ENCODE results near the gene SMYD4.

Gene SMYD4

GRCh38 chr17:1736348-1737281, 93.1 kb downstream of the SMYD4 start:
- ChIA-PET CTCF (no interaction called here), POLR2A (ENCODE audit: low non-redundant PET) (interaction anchor here (0.6 kb wide), 1 partner anchor 820 kb away, joined by 10 read pairs; no protein-coding TSS in a partner anchor)
- TF ChIP-seq CTCF (conservative IDR thresholded peaks at IDR 0.05; ENCODE audit: low read depth), result no peak
- DNase-seq (ENCODE audit: low spot score), result peak; percentile 40
- peak overlapping the region; percentile 99 for H3K27ac ChIP-seq

- POLR2A ChIA-PET (ENCODE audit: low non-redundant PET), result interaction anchor here (0.6 kb wide), 1 partner anchor 821 kb away, joined by 10 read pairs; no protein-coding TSS in a partner anchor
- DNase-seq (ENCODE audit: low spot score), result no peak
- peak overlapping the region; percentile 99 for H3K27ac ChIP-seq
- CTCF ChIA-PET, result no interaction called here
- TF ChIP-seq CTCF (conservative IDR thresholded peaks at IDR 0.05; ENCODE audit: low read depth), result no peak
Observed at GRCh38 chr17:1735834-1736347, 93.8 kb downstream of the SMYD4 start.

GRCh38 chr17:1735418-1735817, 94.3 kb downstream of the SMYD4 start:
- TF ChIP-seq CTCF (conservative IDR thresholded peaks at IDR 0.05; ENCODE audit: low read depth), result no peak
- H3K27ac ChIP-seq, result peak overlapping the region; percentile 99
- ChIA-PET CTCF (no interaction called here), POLR2A (ENCODE audit: low non-redundant PET) (no interaction called here)
- no peak for DNase-seq (ENCODE audit: low spot score)

GRCh38 chr17:1733759-1734158, 95.9 kb downstream of the SMYD4 start:
- ChIA-PET POLR2A (ENCODE audit: low non-redundant PET) (no interaction called here), CTCF (no interaction called here)
- TF ChIP-seq CTCF (conservative IDR thresholded peaks at IDR 0.05; ENCODE audit: low read depth), result no peak
- peak overlapping the region; percentile 99 for H3K27ac ChIP-seq
- no peak for DNase-seq (ENCODE audit: low spot score)

GRCh38 chr17:1732833-1733321, 96.8 kb downstream of the SMYD4 start:
- no peak for TF ChIP-seq CTCF (conservative IDR thresholded peaks at IDR 0.05; ENCODE audit: low read depth)
- CTCF ChIA-PET, result interaction anchor here (1.5 kb wide), 1 partner anchor 13 kb away, joined by 7 read pairs; no protein-coding TSS in a partner anchor
- POLR2A ChIA-PET (ENCODE audit: low non-redundant PET), result no interaction called here
- H3K27ac ChIP-seq, result peak overlapping the region; percentile 99
- DNase-seq (ENCODE audit: low spot score), result no peak

- no peak for DNase-seq (ENCODE audit: low spot score)
- H3K27ac ChIP-seq, result peak overlapping the region; percentile 99
- no peak for TF ChIP-seq CTCF (conservative IDR thresholded peaks at IDR 0.05; ENCODE audit: low read depth)
- CTCF ChIA-PET, result interaction anchor here (0.6 to 2.1 kb wide), 4 partner anchors 11 to 123 kb away, joined by 3 to 8 read pairs (median 7); no protein-coding TSS in a partner anchor
- POLR2A ChIA-PET (ENCODE audit: low non-redundant PET), result interaction anchor here (0.6 kb wide), 1 partner anchor 45 kb away, joined by 4 read pairs; no protein-coding TSS in a partner anchor
Observed at GRCh38 chr17:1732241-1732832, 97.4 kb downstream of the SMYD4 start.
